GM21423 (cell line): Measurements from ENCODE around the gene JAM2.
"Not testable (repeated sequence)": the region's sequence is repeated elsewhere in the genome, so short reads cannot be mapped to it uniquely, and the experiment has no call there.

Experiments used
- ATAC-seq: cut with Tn5 transposase; IDR thresholded peaks from one replicate; pipeline ENCODE4 v1.9.1; 2021; ENCODE audit warnings: mild to moderate bottlenecking, moderate library complexity; ENCODE audit not compliant: unreplicated experiment

JAM2 gene

GRCh38 chr21:25643486-25643885 is 4.4 kb downstream of the JAM2 start:
- ATAC-seq = no peak

GRCh38 chr21:25646474-25646873 is 7.4 kb downstream of the JAM2 start:
- ATAC-seq = no peak

- no peak for ATAC-seq
These were observed 8.6 kb downstream of the JAM2 start for GRCh38 chr21:25647647-25648046.

- no peak for ATAC-seq
These were observed 10.1 kb downstream of the JAM2 start for GRCh38 chr21:25649146-25649545.

GRCh38 chr21:25656412-25656811 is 17.4 kb downstream of the JAM2 start:
- ATAC-seq = no peak

GRCh38 chr21:25657140-25657539 is 18.1 kb downstream of the JAM2 start:
- no peak for ATAC-seq

- ATAC-seq = no peak
These were observed 19.5 kb downstream of the JAM2 start for GRCh38 chr21:25658427-25659035.

- no peak for ATAC-seq
These were observed 21.2 kb downstream of the JAM2 start for GRCh38 chr21:25660233-25660632.

- ATAC-seq = no peak
These were observed 25.5 kb downstream of the JAM2 start for GRCh38 chr21:25664491-25664931.

- ATAC-seq = no peak
These were observed 31.7 kb downstream of the JAM2 start for GRCh38 chr21:25670726-25671125.

- ATAC-seq = no peak
These were observed 37.4 kb downstream of the JAM2 start for GRCh38 chr21:25676451-25676850.

- no peak for ATAC-seq
These were observed 43.3 kb downstream of the JAM2 start for GRCh38 chr21:25682382-25682781.

GRCh38 chr21:25687787-25688186 is 48.7 kb downstream of the JAM2 start:
- ATAC-seq = no peak

- ATAC-seq = no peak
These were observed 49.5 kb downstream of the JAM2 start for GRCh38 chr21:25688275-25689155.

- no peak for ATAC-seq
These were observed 50.2 kb downstream of the JAM2 start for GRCh38 chr21:25689226-25689625.

GRCh38 chr21:25691976-25692375 is 52.9 kb downstream of the JAM2 start:
- no peak for ATAC-seq

GRCh38 chr21:25695461-25695860 is 56.4 kb downstream of the JAM2 start:
- ATAC-seq = not testable (repeated sequence)

GRCh38 chr21:25700741-25701140 is 61.7 kb downstream of the JAM2 start:
- no peak for ATAC-seq

GRCh38 chr21:25701529-25701928 is 62.5 kb downstream of the JAM2 start:
- ATAC-seq = no peak

GRCh38 chr21:25708467-25709065 is 69.5 kb downstream of the JAM2 start:
- no peak for ATAC-seq

- no peak for ATAC-seq
These were observed 70.7 kb downstream of the JAM2 start for GRCh38 chr21:25709684-25710265.

- ATAC-seq = no peak
These were observed 71.5 kb downstream of the JAM2 start for GRCh38 chr21:25710550-25710949.
